GM11168 (cell line): ENCODE data around the gene MMP11.

Experiments used
- in situ Hi-C: fragments of 300-500 bp; cut with MboI; formaldehyde crosslinking; loops from one replicate; pipeline ENCODE4 v1.12.0; 2022; ENCODE audit warnings: low sequenced_read_pairs; ENCODE audit not compliant: unreplicated experiment

The MMP11 gene

GRCh38 chr22:23759566-23759965 lies 13.1 kb upstream of the MMP11 start:
- in situ Hi-C loops: no loop called here

GRCh38 chr22:23760056-23760455 lies 12.6 kb upstream of the MMP11 start:
- in situ Hi-C loops: no loop called here

GRCh38 chr22:23762842-23763578 lies 9.6 kb upstream of the MMP11 start, which contains the start of gene C22orf15:
C22orf15 (plus strand) TSS chr22:23762990; CDS start chr22:23763307, 317 bp downstream.
- in situ Hi-C loops: no loop called here

DNA sequence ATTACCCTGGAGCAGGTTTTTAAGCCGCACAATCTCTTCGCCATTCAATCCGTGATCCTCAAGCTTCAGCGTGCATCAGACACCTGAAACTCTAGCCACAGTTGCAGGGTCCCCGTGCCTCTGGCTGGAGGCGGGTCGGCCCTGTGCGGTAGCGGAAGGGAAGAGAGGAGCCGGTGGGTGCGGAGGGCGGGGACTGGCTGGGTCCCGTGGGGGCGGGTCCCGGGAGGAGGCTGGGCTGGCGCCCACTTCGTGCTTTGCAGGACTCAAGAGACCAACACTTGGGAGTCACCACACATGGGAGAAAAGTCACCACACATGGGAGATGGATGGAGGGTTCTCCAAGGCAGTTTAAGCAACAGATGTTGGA lies 9.1 kb upstream of the MMP11 start:
- in situ Hi-C loops: no loop called here

DNA sequence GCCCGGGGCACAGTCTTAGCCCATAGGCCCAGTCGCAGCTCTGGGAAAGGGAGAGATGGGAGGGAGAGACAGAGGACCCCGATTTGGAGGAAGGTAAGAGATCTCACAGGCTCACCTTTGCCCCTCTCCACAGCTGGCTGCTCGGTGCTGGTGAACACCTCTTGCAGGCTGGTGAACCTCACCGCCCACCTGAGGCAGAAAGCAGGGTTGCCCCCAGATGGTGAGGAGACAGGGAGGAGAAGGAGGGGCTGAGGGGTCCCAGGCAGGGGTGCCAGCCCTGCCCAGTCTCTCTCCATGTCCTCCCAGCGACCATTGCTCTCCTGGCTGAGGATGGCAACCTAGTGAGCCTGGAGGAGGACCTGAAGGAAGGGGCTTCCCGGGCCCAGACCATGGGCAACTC lies 8.7 kb upstream of the MMP11 start:
- in situ Hi-C loops: no loop called here

DNA sequence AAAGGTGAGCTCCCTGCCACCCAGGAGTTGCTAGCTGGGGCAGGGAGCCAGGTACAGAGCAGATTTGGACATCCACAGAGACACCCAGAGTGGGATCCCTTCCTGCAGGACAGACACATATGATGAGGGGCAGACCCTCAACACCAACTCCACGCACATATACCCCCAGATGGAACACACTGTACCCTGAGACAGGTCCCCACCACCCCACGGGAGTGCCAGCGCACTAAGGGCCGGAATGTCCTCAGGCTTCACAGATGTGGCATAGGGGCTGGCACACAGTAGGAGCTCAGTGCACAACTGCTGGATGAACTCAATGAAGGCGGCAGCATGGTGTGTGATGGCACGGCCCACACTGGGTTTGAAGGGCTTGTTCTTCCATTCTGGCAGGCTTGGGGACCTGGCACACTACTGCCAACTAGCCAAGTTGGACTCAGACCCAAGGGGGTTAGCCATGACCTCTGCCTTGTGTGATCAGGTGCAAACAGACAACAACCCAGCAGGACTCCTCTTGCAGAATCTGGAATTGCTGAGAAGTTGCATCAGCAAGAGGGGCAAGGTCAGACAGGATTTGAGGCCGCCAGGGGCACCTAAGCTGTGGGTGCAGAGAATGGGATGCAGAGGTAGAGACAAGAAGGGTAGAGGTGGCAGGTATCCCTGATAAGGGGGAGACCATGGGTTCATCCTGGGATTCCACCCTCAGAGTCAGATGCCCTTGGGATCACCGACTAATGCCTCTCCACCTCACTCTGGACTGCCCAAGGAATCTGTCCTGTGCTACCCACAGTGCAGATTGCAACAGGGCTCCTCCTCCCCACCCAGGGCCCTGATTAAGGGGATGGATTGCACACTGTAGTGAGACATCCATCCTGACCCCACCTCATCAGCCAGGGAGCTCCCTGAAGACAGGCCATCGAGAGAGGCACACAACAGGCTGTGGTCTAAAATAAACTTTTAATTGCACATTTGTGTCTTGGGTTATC lies 7.5 kb upstream of the MMP11 start:
- in situ Hi-C loops: no loop called here

GRCh38 chr22:23767303-23767672 lies 5.4 kb upstream of the MMP11 start:
- in situ Hi-C loops: no loop called here

DNA sequence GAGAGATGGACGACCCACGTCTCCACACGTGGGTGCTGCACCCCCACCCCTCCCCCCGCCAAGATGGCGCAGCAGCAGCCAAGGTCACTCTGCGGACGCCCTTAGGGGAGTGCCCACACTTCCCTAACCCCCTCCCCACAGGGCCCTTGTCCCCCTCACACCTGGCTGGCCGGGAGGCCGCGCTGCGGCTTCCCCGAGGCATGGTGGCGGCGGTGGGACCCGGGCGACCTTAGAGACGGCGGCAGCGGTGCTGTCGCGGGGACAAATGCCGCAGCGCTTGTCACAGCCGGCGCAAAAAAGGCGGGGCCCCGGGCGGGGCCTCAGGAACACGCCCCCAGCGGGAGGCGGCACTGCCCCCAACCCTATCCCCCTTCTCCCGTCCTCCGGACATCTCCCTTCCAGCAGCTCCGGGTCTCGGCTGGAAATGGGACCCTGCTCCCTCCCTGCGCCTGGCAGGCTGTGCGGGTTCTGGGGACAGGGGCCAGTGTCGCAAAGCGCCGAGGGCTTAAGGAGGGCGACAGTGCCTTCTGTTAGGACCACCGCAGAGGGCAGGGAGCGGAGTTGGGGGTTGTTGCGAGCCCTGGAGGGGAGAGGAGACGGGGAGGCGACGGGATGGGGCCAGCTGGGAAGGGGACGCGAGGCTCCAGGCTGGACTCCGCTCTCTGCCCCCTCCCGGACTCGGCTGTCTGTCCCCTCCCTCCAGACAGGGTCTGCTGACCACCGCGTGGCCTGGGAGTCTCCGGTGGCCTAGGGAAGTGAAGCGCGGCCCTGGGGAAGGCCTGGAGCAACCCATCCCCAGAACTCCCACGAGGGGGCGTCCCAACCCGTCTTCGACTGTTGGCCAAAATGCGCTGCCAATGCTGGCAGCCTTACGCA lies 4.7 kb upstream of the MMP11 start, which contains the start of gene CHCHD10:
CHCHD10 (minus strand) TSS at position 300 of the 876 bp plus-strand sequence; CDS start at position 202, 98 bp downstream.
- in situ Hi-C loops: no loop called here

DNA sequence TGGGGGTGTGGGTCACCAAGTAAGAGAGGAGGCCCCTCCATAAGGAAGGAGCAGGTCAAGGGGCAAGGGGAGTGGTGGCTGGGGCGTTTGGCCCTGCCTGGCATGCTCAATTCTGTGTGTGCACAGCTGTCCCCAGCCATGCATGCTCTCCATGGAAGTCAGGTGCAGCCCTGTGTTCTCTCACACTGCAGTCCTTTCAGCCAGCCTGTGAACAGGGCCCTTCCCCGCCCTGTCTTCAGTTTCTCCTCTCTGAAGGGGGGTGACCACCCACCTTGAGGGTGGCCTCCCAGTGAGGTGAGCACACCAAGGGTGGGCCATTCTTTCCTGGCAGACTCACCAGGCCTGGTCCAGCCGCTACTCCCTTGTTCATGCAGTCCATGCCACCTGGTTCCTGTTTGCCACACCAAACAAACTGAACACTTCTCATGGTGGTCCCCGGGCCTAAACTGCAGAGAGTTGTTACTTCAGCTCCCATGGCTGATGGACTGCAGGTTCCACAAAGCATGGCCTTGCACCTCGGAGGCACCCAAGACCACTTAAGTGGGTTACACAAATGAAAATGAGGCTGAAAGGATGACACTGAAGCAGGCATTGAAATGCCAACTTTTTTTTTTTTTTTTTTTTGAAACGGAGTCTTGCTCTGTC lies 3.2 kb upstream of the MMP11 start:
- in situ Hi-C loops: no loop called here

- in situ Hi-C loops: loop anchor here (5.0 kb wide), 1 partner anchor 75 kb away; no protein-coding TSS in a partner anchor
Observed at GRCh38 chr22:23772315-23772648, 367 bp upstream of the MMP11 start.

- in situ Hi-C loops: loop anchor here (5.0 kb wide), 1 partner anchor 74 kb away; no protein-coding TSS in a partner anchor
Observed at GRCh38 chr22:23773483-23774113, 949 bp downstream of the MMP11 start.

- in situ Hi-C loops: loop anchor here (5.0 kb wide), 1 partner anchor 73 kb away; no protein-coding TSS in a partner anchor
Observed at GRCh38 chr22:23774114-23774921, 1.7 kb downstream of the MMP11 start.

DNA sequence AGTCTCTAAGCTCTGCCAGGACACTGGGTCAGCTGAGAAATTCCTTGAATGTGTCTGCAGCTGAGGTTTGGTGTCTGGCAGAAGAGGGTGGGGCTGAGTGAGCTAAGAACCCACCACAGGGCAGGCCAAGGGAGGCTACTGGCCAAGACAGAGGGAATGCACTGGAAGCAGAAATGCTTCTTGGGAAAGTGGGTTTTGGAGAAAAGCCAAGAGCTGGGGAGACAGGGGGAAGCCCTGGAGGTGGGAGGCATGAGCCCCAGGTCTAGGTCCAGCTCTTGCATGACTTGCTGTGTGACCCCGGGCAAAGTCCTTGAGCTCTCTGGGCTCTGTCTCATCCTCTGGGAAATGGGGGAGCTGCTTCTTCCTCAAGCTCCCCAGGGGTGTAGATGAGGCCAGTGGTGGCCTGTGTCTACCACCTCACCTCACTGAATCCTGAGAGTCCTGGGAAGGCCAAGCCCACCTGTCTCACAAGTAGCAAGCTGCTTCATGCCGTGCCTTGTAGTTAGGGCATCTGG lies 2.3 kb downstream of the MMP11 start:
- in situ Hi-C loops: loop anchor here (5.0 kb wide), 1 partner anchor 72 kb away; no protein-coding TSS in a partner anchor

DNA sequence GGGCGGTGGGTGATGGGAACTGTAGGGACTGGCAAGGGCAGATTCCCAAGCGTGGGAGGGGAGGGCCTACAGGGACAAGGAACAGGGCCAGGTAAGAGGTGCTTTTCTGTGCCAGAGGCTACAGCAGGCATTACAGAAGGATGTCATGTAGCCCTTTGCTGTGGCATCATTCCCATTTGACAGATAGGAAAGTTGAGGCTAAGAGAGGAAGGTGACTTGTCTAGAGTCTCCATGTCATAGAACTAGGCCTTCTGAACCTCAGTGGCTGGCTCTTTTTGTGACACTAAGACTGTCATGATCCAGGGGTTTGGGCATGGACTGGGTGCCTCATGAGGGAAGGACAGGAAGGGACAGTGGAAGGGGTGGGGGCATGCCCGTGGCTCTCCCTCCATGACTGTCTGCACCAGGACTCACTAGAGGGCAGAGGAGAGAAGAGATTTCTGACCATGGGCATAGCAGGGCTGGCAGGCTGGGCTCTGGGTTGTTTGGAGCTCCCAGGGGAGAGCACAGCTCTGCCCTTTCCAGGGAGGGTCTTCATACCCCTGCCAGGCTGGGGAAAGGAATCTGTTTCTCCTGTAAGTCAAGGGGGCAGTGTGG lies 3.2 kb downstream of the MMP11 start:
- in situ Hi-C loops: no loop called here

GRCh38 chr22:23777776-23778576 lies 5.3 kb downstream of the MMP11 start:
- in situ Hi-C loops: no loop called here

DNA sequence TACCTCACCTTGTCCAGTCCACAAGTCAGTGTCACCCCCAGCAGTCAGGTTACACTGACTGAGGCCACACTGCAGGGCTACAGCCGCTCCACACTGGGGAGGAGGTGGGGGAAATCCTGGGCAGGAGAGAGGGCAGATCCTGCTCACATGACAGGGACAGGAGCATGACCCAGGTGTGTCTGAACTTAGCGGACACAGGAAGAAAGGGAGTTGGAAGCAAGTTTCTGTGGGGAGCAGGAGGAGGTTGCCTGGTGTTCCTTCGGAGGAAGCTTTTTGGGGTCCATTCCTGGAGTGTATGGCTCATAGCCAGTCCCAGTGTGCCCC lies 5.9 kb downstream of the MMP11 start:
- in situ Hi-C loops: no loop called here

DNA sequence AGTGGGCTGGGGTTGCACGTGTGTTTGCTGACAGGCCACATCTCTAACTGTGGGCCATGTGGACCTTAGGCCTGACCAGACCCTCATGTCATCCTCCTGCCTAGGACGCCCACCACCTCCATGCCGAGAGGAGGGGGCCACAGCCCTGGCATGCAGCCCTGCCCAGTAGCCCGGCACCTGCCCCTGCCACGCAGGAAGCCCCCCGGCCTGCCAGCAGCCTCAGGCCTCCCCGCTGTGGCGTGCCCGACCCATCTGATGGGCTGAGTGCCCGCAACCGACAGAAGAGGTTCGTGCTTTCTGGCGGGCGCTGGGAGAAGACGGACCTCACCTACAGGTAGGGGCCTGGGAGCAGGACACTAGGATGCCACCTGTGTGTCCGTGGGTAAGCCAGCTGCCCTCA lies 6.4 kb downstream of the MMP11 start:
- in situ Hi-C loops: no loop called here
